HG02852 (cell line): Measurements from ENCODE around the gene MISP3.
A peak's percentile ranks its signal among the peaks of the same experiment; 100 is the strongest.

Source experiments
- ATAC-seq: cut with Tn5 transposase; IDR thresholded peaks from one replicate; pipeline ENCODE4 v1.9.1; 2021; ENCODE audit warnings: mild to moderate bottlenecking, moderate library complexity; ENCODE audit not compliant: unreplicated experiment

The MISP3 gene

DNA sequence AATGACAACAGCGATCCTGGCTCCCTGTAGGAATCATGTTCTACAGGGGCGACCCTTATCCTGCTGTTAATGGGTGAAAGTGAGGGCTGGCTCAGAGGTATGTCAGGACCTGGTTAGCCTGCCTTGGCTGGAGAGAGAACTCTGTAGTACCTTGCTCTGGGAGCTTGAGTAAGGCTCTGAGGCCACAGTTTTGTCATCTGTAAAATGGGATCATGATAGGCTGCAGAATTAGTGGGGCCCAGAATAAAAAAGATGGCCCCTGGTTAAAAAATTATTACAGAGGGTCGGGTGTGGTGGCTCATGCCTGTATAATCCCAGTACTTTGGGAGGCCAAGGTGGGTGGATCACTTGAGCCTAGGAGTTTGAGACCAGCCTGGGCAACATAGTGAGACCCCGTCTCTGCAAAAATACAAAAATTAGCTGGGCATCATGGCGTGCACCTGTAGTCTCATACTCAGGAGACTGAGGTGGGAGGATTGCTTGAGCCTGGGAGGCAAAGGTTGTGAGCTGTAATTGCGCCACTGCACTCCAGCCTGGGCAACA is 28.5 kb downstream of the MISP3 start:
- ATAC-seq = no peak

DNA sequence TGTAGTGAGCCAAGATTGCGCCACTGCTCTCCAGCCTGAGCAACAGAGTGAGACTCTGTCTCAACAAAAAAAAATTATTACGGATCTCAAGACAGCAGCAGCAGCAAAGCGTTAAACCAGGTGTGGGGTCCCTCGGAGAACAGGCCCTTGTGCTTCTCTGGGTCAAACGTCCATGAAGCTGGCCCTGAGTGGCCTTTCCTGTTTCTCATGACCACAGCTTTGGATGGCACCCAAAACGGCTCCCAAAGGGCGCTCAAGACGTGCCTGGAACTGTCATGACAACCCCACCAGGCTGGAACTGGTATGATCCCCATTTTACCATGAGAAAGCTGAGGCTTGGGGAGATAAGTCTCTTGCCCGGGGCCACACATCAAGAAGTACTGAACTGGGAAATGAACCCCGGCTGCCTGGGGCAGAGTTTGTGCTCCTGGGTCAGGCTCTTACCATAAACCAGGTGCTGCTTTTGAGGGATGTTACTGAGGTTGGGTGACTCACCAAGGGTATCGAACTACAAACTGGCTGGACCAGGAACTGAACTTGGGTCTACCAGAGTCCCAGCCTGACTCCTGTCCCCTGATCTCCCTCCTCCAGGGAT is 29.6 kb downstream of the MISP3 start:
- no peak for ATAC-seq

DNA sequence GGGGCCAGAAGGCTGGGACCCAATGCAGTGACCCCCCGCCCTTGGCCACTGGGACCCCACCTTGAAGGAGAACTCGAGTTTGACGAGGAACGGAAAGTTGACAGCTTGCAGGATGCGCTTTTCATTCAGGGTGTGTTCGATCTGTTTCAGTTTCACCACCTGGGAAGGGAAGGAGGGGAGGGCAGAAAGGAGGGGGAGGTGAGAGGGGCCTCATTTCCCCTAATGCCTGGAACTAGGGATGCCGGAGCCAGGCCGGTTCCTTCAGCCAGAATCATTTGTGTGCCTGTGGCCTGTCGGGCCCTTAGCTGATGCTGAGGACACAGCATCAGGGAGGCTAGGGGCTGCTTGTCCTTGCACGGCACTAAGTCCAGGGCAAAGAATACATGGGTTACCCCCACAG is 30.2 kb downstream of the MISP3 start:
- ATAC-seq = no peak

DNA sequence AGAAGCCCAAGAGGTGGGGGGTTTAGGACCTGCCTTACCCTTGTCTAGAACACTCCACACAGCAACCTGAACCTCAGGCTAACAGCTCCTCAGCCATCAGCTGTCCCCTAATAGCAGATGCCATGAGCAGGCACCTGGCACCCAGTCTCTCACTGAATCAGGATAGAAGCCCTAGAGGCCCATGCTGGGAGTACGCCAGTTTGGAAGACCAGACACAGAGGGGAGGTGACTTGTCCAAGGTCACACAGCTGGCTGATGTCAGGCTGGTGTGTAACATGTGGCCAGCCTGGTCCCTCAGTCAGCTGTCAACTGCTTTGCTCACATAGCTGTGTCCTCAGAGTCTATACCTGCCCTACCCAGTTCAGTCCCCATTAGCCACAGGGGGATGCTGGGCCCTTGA is 30.7 kb downstream of the MISP3 start:
- ATAC-seq = no peak

DNA sequence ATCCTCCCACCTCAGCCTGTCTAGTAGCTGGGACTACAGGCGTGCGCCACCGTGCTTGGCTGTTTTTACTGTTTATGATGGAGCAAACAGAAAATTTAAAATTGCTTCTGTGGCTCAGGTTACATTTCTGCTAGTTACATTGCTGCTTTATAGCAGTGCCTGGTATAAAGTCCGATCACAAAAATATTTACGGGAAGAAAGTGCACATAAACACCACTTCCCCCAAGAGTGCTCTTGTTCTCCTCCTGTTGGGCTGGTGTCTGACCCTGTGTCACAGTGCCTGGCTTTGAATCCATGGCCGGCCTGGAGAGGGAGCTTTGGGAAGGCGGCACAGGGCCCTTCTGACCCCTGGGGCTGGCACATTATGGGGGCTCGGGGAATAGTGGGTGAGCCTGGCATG is 33.1 kb downstream of the MISP3 start:
- ATAC-seq = no peak

DNA sequence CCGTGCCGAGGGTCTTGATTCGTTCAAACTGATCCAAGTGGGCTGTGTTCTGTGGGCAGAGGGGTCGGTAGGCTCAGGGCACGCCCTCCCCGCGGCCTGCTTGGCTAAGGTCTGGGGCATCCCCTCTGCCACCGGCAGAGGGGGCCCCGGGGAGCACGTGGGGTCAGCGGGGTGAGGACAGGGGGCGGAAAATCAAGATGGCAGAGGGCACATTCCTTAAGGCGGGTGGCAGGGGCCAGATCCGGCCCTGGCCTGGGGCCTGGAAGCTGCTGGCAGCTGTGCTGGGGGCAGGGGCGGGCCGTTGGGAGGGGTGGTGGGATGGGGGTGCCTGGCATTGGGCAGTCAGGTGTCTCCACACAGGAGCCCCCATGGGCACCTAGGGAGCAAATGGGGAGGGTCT is 34.3 kb downstream of the MISP3 start:
- ATAC-seq = no peak

DNA sequence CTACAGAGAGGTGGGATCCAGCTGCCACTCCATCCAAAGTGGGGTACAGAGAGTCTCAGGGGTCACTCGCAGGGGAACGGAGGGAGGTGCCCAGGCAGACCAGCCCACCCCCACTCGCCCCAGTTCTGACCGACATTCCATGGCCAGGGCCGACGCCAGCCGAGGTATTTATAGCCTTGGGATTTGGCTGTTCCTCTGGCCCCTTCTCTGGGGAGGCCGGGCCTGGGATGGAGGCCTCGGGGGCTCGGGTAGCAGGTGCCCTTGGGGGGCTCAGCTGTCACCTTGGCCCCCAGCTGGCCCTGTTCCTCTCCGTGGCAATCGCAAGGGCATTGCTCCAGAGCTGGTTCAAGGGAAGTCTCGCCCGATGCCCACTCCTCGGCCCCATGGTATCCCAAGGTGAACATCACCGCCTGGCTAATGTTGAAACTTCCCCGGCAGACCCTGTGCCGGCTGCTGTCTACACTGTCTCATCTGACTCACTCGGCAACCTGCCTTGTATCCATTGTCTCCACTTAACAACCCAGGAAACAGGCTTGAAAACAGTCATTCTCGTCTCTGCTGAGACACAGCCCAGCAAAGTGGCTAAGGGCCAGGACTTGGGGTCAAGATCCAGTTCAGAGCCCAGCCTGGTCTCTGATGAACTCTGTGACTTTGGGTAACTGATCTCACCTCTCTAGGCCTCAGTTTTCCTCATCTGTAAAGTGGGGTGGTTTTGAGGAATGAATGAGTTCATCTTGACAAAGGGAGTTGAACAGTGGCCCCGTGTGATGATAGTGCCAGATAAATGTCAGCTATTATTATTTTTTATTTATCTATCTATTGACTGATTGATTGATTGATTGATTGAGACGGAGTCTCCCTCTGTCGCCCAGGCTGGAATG is 35.2 kb downstream of the MISP3 start:
- ATAC-seq = no peak

DNA sequence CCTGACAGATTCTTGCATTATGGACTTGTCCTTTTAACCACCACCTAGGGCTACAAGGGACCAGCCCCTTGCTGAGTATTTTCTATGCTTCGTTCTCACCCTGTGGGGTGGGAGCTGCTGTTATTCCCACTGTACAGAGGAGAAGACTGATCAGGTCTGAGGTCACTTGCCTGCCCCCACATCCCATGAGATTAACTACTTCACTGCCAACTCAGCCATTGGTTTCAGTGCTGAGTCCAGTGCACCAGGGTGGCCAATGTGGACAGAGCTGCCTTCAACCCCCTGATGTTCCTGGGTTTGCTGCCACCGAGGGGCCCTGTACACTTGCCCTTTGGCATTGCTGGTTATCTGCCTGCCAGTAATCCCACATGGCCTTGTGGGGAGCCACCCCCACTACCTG is 38.1 kb downstream of the MISP3 start:
- no peak for ATAC-seq

DNA sequence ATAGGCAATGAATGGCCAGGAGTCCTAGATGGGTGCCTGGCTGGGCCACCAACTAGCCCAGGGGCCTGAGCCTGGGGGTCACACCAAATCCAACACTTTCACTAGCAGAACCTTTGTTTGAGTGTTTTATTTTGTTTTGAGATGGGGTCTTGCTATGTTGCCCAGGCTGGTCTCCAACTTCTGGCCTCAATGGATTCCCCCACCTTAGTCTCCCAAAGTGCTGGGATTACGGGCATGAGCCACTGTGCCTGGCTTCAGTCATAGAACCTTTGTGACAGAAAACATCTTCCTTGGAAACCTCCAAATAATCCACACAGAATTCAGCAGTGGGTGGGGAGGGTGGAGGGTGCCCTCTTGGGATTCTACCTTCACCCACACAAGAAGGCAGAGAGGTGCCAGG is 38.9 kb downstream of the MISP3 start:
- no peak for ATAC-seq

DNA sequence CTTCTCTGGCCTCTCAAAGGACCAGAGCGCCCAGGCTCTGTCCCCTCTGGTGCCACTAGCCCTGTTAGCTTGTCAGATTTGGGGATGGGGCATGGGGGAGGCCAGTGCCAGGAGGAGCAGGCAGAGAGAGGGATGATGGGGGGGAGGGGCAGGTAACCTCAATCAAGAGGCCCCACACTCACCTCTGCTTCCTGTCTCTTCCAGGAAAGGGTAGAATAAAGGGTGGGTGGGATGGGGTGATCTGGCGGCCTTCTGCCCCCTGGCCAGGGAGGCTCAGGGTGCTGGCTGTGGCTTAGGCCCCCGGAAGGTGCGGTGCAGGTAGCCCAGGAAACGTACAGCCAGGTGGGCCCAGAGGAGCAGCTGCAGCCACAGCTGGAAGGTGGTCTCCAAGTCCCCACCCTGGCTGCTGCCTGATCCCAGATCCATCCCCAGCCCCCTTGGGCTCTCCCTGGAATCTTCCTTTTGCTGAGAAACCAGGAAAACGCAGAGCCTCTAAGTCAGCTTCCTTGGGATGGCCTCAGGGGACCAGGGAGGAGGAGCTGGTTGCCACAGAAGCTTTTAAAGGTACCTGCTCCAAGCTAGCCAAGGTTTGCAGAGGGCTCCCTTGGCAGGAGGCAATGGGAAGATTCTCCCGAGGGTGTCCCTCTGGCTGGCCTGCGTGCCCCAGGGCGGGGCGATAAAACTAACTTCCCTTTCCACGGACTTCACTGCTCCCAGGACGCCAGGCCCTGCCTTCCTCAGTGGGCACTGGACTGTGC is 39.6 kb downstream of the MISP3 start:
- no peak for ATAC-seq

DNA sequence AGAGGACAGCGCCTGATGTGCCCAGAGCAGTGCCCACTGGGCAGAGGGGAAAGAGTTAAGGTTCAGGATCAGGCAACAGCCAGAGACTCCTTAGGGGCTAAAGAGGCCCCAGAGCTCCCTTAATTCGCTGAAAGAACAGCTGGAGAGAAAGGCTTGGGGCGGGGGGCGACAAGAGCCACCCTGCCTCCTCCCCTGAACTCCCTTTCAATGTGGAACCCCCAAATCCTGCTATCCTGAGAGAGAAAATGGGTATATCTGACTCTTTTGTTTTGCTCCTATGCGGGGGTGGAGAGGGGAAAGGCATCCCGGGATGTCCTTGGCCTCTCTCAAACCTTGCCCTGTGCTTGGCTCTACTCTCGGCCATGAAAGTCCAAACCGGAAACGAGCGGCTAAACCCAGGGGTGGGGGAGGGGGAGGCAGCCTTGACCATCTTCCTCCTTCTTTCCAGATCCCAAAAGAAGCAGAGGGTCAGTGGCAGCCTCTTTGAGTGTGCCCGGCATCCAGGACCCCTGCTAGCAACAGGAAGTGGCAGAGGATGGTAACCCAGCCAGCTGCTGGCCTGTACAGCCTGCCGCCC is 40.3 kb downstream of the MISP3 start:
- no peak for ATAC-seq

DNA sequence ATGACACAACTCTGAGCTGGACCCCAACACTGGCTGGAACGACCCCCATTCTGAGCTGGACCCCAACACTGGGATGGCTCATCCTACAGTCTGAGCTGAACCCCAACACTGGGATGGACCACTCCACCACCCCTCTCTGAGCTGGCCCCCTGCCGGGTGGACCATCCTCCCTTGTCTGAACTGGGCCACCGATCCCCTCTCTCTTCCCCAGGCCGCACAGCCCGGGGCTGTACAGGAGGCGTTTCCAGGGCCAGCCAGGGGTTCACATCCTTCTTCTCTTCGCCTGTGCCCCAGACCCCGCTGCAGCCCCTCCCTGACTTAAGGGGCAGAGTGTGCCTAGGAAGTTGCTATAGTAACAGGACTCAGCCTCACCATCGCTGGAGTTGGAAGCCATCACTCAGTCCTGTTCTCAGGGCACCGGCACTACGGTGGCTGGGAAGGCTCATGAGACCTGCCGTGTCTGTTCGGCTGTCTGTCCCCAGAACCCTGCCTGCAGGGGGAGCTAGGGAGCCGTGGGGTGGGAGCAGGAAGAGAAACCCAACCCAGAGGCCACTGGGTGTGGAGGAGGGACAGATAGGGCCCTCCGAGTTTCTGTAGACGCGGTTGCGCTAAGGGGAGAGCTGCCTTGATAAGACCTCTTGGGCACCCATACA is 41.3 kb downstream of the MISP3 start:
- no peak for ATAC-seq

DNA sequence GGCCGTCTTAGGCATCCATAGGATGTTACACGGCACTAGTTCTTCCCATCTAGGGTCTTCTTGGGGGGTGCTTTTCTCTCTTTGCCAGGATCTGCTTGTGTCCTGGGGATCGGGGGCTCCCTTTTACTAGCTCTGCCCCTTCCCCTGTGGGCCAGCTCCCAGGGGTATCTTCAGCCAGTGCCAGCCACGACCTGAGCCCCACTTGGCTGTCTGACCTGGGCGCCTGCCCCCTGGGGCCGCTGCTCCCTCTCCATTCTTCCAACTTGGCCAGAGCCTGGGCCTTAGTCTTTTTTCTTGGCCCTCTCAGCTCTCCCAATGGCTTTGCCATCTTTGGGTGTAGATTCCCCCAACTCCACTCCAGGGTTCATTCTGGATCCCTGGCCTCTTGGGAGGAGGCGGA is 41.9 kb downstream of the MISP3 start:
- no peak for ATAC-seq

DNA sequence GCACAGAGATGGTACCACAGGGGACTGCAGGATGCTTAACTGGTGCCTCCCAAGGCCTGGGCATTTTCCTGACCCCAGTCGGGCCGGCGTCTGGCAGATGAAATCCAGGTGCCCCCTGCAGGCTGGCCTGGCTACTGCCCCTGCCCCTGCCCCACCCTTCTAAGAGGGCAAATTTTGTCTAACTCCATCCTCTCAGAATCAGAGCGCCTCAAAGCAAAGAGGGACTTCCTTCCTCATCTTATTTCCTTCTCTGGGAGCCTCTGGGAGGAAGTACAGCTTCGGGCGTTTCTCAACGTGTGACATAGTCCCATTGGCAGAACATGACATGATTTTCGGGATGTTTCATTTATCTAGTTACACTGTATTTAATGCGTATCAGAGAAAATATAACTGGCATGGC is 42.3 kb downstream of the MISP3 start:
- ATAC-seq = no peak

DNA sequence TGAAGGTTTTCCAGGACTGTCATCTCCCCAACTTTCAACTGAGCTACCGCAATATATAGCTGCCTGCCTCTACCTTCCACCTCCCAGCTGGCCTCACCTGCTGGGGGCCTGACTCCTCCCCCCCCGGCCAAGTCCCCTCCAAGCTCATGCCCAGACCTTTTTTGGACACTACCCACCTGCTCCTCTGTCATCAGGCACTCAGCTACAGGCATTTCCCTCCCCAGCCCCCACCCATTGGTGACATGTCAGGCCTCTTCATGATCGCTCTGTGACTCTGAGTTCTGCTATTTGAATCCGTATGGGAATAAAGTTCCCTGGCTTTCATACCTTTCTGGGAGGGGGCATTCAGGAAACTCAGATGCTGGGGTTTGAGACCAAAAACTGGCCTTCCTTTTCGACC is 43.2 kb downstream of the MISP3 start:
- ATAC-seq = no peak

DNA sequence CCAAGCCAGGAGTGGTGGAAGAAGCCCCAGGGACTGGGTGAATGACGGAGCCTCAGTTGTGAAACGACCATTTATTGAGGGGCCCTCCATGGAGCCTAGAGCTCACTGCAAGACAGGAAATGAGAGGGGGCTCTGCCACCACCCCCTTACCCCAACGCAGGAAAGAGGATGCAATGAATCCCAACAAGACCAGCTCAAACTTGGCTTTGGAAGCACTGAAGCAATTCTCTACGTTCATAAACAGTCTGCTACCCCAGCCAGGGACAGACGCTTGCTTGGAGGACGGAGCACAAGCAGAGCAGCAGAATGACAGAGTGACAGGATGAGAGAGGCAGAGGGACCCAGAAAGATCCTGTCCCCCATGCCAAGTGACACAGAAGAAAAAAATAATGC is 43.9 kb downstream of the MISP3 start:
- ATAC-seq = no peak

DNA sequence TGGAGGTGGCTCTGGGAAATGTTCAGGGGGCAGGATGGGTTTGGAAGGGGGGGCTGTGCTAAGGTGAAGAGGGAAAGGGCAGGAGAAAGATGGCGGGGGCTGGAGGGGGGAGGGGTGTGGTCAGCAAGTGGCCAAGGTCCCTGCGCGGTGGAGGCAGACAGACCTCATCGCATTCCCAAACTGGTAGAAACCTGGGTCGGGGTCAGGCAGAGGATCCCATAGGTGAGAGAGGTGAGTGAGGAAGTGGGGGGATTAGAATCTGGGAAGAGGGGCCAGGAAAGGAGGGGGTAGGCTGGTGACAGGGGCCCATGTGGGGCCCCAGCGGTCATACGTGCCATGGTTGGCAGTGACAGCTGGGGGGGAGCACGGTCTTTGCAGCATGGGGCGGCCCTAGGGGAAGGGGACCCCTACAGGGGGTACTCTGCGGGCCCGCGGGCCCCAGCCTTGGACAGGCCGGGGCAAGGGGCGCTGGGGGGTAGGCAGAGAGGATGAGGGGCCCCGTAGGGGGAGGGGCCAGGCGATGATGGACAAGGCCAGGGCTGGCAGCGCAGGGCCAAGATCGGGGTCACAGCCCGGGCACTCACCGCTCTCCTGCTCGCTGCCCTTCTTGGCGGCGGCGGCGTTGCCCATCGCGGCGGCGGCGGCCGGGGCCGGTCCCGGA is 44.5 kb downstream of the MISP3 start:
- ATAC-seq = peak; percentile 0

DNA sequence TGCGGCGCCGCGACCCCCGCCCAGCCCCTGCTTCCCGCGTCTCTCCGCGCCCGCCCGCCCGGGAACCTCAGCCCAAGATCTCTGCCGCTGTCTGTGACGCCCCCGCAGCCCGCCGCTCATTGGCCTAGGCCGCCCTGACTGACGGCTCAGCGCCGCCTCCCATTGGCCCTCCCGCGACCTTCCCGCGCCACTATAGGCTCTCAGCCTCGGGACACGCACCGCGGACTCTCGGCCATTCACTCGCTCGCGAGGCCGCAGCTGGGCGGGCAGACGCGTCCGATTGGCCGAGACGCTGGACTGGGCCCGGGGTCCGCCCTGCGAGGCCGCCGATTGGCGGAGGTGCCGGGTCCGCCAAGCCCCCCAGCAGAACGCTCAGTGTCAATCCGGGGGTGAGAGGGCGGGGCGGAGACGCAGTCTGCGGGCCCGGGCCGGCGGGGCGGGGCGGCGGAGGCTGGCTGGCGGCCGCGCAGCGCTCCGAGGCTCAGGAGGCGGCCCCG is 45.1 kb downstream of the MISP3 start, which contains the start of gene PRKACA:
PRKACA (minus strand) TSS at position 95 of the 497 bp plus-strand sequence. CDS start 215 bp downstream, outside the sequence.
- ATAC-seq = peak; percentile 86

DNA sequence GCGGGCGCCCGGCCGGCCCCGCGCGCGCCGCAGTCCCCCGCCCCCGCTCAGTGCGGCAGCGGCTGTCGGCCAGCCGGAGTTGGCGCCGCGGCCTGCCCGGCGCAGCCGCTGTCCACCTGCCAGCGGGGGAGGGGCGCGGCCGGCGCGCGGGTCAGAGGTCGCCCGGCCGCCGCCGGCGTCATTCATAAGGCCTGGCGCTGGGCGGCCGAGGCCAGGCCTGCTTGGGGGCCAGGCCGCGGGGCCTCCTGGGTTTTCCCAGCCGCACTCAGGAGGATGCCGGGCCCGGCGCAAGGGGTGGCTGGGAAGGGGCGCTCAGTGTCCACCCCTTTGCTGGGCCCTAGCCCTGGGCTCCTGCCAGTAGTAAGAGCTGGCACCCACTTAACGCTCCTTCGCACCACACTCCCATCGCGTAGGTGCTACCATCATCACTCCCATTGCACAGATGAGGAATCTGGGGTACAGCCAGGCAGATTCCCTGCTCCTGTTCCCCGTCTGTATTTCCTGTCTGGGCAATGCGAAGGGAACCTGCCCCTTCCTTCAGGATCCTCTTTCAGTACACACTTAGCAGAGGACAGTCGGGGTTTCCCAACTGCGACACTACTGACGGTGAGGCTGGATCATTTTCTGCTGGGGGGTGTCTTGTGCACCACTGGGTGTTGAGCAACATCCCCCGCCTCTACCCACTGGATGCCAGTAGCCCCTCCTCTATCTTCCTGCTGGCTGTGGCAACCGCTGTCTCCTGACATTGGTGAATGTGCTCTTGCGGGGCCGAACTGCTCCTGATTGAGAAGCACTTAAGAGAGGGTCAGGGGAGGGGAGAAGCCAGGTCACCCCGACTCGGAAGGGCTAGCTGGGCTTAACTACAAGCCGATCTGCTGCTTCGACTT is 45.8 kb downstream of the MISP3 start:
- ATAC-seq = peak; percentile 29
